Measurements from ENCODE around the gene RASSF8. TPM values are rescaled to one million over a fixed set of nuclear protein-coding genes. Genes with fewer than 3 reads are reported as not detected.

The RASSF8 gene
- total RNA-seq, 1 donor from 2014 or later: 85.7 TPM

DNA sequence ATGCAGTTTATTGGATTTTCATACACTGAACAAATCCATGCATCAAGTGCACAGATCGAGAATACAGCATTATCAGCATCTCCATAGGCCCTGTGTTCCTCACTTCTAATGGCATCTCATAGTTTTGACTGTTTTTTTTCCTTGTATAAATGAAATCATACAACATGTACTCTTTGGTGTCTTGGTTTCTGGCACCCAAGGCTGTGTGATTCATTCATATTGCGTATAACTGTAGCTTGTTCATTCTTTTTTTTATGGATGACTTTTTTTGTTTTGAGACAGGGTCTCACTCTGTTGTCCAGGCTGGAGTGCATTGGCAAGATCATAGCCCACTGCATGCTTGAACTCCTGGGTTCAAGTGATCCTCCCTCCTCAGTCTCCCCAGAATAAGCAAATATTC, 14.3 kb downstream of the RASSF8 start:
- intact Hi-C loops (cut with DNase I): no loop called here
- H3K4me3 ChIP-seq: no peak overlapping the region
- H3K27ac ChIP-seq: no peak overlapping the region
- H3K36me3 ChIP-seq: no peaks in the 10 kb centered on the region
- peaks cover 13% of the 10 kb centered on the region for H3K4me1 ChIP-seq
- H3K9me3 ChIP-seq: no peaks in the 10 kb centered on the region
- no peaks in the 10 kb centered on the region for H3K27me3 ChIP-seq
- TF ChIP-seq, protein P1, sequence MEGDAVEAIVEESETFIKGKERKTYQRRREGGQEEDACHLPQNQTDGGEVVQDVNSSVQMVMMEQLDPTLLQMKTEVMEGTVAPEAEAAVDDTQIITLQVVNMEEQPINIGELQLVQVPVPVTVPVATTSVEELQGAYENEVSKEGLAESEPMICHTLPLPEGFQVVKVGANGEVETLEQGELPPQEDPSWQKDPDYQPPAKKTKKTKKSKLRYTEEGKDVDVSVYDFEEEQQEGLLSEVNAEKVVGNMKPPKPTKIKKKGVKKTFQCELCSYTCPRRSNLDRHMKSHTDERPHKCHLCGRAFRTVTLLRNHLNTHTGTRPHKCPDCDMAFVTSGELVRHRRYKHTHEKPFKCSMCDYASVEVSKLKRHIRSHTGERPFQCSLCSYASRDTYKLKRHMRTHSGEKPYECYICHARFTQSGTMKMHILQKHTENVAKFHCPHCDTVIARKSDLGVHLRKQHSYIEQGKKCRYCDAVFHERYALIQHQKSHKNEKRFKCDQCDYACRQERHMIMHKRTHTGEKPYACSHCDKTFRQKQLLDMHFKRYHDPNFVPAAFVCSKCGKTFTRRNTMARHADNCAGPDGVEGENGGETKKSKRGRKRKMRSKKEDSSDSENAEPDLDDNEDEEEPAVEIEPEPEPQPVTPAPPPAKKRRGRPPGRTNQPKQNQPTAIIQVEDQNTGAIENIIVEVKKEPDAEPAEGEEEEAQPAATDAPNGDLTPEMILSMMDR (IDR thresholded peaks at IDR 0.05): no peak
- ATAC-seq (no peak), DNase-seq (no peak)

GRCh38 chr12:25975179-25975578, 16.7 kb downstream of the RASSF8 start:
- intact Hi-C loops (cut with DNase I): no loop called here
- Histone ChIP-seq H3K4me1 (peaks cover 13% of the 10 kb centered on the region), H3K36me3 (no peaks in the 10 kb centered on the region), H3K27ac (no peak overlapping the region), H3K9me3 (no peaks in the 10 kb centered on the region), H3K4me3 (no peak overlapping the region), H3K27me3 (no peaks in the 10 kb centered on the region)
- ATAC-seq (no peak), DNase-seq (no peak)
- TF ChIP-seq, protein P1 (IDR thresholded peaks at IDR 0.05): no peak

- Histone ChIP-seq H3K4me1 (peaks cover 9% of the 10 kb centered on the region), H3K4me3 (no peak overlapping the region), H3K27me3 (no peaks in the 10 kb centered on the region), H3K27ac (peak overlapping the region; percentile 21), H3K9me3 (no peaks in the 10 kb centered on the region), H3K36me3 (no peaks in the 10 kb centered on the region)
- TF ChIP-seq, protein P1 (IDR thresholded peaks at IDR 0.05): no peak
- ATAC-seq (no peak), DNase-seq (no peak)
- intact Hi-C loops (cut with DNase I): no loop called here
Observed at GRCh38 chr12:25975682-25976081, 17.2 kb downstream of the RASSF8 start.

DNA sequence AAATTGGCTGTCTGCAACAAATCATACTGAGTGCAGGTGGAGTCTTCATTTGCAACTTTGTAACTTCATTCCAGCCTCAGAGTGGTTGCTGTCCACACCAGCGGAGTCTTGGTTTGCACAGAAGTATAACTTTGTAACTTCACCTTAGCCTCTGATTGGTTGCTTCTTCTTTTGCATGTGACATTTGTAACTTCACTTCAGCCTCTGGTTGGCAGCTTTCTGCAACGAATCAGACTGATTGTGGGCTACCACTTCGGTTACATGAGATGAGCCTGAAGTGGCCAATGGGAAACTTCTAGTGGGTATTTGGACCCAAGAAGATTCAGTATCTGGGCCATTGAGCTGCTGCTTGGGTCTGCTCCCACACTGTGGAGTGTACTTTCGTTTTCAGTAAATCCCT, 17.8 kb downstream of the RASSF8 start:
- H3K4me3 ChIP-seq: no peak overlapping the region
- no peak overlapping the region for H3K27ac ChIP-seq

DNA sequence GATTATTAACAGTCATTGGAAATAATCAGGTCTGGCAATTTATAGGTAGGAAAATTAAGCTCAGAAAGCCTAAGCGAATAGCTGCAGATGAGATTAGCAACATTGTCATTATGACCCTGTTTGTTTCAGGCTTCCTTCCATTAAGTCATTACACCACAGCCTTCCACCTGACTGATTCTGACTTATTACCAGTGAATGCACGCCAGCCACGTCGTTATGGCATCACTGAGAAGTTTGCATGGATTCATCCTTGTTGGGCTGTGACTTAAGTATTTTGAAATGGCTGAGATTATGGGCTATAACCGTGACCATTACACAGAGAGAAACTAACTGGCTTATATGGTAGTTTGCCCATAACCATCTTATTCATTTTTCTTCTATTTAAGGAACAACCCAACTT, 18.6 kb downstream of the RASSF8 start:
- DNase-seq (no peak), ATAC-seq (no peak)
- H3K4me3 ChIP-seq: no peak overlapping the region
- H3K36me3 ChIP-seq: no peaks in the 10 kb centered on the region
- H3K27me3 ChIP-seq: no peaks in the 10 kb centered on the region
- no peaks in the 10 kb centered on the region for H3K9me3 ChIP-seq
- TF ChIP-seq, protein P1 (IDR thresholded peaks at IDR 0.05): no peak
- peaks cover 3% of the 10 kb centered on the region for H3K4me1 ChIP-seq
- intact Hi-C loops (cut with DNase I): no loop called here
- H3K27ac ChIP-seq: no peak overlapping the region

More for the DNA sequence above, 17.8 kb downstream of the RASSF8 start:
- ATAC-seq: no peak
- no peaks in the 10 kb centered on the region for H3K36me3 ChIP-seq
- no peaks in the 10 kb centered on the region for H3K9me3 ChIP-seq
- H3K4me1 ChIP-seq: peaks cover 3% of the 10 kb centered on the region
- intact Hi-C loops (cut with DNase I): no loop called here
- no peaks in the 10 kb centered on the region for H3K27me3 ChIP-seq
- TF ChIP-seq, protein P1 (IDR thresholded peaks at IDR 0.05): no peak
- no peak for DNase-seq

GRCh38 chr12:25979059-25979458, 20.6 kb downstream of the RASSF8 start:
- Histone ChIP-seq H3K4me3 (no peak overlapping the region), H3K9me3 (no peaks in the 10 kb centered on the region), H3K4me1 (peaks cover 10% of the 10 kb centered on the region), H3K27me3 (no peaks in the 10 kb centered on the region), H3K27ac (no peak overlapping the region), H3K36me3 (no peaks in the 10 kb centered on the region)
- DNase-seq: no peak
- ATAC-seq: no peak
- TF ChIP-seq, protein P1 (IDR thresholded peaks at IDR 0.05): no peak
- intact Hi-C loops (cut with DNase I): no loop called here
